CD4-positive, alpha-beta memory T cell (primary cell): Measurements from ENCODE around the gene ZNF440. TPM values are rescaled to one million over a fixed set of nuclear protein-coding genes. Genes with fewer than 3 reads are reported as not detected.
"Not testable (repeated sequence)": the region's sequence is repeated elsewhere in the genome, so short reads cannot be mapped to it uniquely, and the experiment has no call there.

Source experiments
- CTCF ChIA-PET: fragments of 350-600 bp; sonication (Branson Sonifier 250); formaldehyde crosslinking; loops from one replicate; lab custom pipeline; 2021; ENCODE audit warnings: inconsistent platforms; ENCODE audit not compliant: partially characterized antibody; lab: Charles Lee
- POLR2A ChIA-PET: fragments of 350-600 bp; sonication (Branson Sonifier 250); formaldehyde crosslinking; loops from one replicate; lab custom pipeline; 2021; ENCODE audit not compliant: partially characterized antibody; lab: Charles Lee
- DNase-seq, 5 donors: peaks; one replicate each; pipeline versions ENCODE4 v3.0.0 to v3.0.0-alpha.2; 2020 to 2022; ENCODE audit warnings: mixed read lengths in 1 of 5
- H3K27ac ChIP-seq: one replicate; pipeline ENCODE4 v1.7.0; 2013; ENCODE audit warnings: low read depth, low read length
- H3K27me3 ChIP-seq: 2 replicates; pipeline ENCODE4 v1.7.0; 2013; ENCODE audit warnings: mild to moderate bottlenecking, low read length, moderate library complexity; ENCODE audit not compliant: insufficient read depth
- H3K36me3 ChIP-seq: 2 replicates; pipeline ENCODE4 v1.7.0; 2013; ENCODE audit warnings: mild to moderate bottlenecking, low read length, moderate library complexity; ENCODE audit not compliant: insufficient read depth
- H3K4me1 ChIP-seq: 2 replicates; pipeline ENCODE4 v1.7.0; 2013; ENCODE audit warnings: mild to moderate bottlenecking, low read length, moderate library complexity; ENCODE audit not compliant: insufficient read depth
- H3K4me3 ChIP-seq, 2 donors: one replicate each; pipeline ENCODE4 v1.7.0; 2013; ENCODE audit warnings: low read length in 2 of 2, mild to moderate bottlenecking in 1 of 2
- H3K9me3 ChIP-seq, 2 donors: one replicate each; pipeline ENCODE4 v1.7.0; 2013; ENCODE audit warnings: low read length in 2 of 2, control low read depth in 1 of 2; ENCODE audit not compliant: control insufficient read depth in 1 of 2
- H3K27ac Mint-ChIP-seq, 7 donors: one replicate each; pipeline ENCODE4 v1.8.0; 2020 to 2021; ENCODE audit warnings: mixed read lengths in 7 of 7, mild to moderate bottlenecking in 6 of 7, inconsistent platforms in 3 of 7, moderate library complexity in 3 of 7
- H3K27me3 Mint-ChIP-seq, 2 donors: one replicate each; pipeline ENCODE4 v1.8.0; 2020 to 2021; ENCODE audit warnings: mixed read lengths in 2 of 2
- H3K36me3 Mint-ChIP-seq, 2 donors: one replicate each; pipeline ENCODE4 v1.8.0; 2020 to 2021; ENCODE audit warnings: mixed read lengths in 2 of 2, inconsistent platforms in 1 of 2, mild to moderate bottlenecking in 1 of 2
- H3K4me1 Mint-ChIP-seq, 4 donors: one replicate each; pipeline ENCODE4 v1.8.0; 2020 to 2021; ENCODE audit warnings: mixed read lengths in 4 of 4, mild to moderate bottlenecking in 1 of 4
- H3K4me3 Mint-ChIP-seq, 8 donors: one replicate each; pipeline ENCODE4 v1.8.0; 2020 to 2021; ENCODE audit warnings: mixed read lengths in 8 of 8, mild to moderate bottlenecking in 7 of 8, moderate library complexity in 6 of 8, inconsistent platforms in 3 of 8
- H3K9me3 Mint-ChIP-seq, 8 donors: one replicate each; pipeline ENCODE4 v1.8.0; 2020 to 2021; ENCODE audit warnings: mixed read lengths in 8 of 8, mild to moderate bottlenecking in 5 of 8, inconsistent platforms in 3 of 8, moderate library complexity in 1 of 8
- intact Hi-C: fragments of 100-400 bp; cut with micrococcal nuclease; formaldehyde crosslinking; loops from one replicate; pipeline ENCODE4 v1.15.1; 2023
- polyA plus RNA-seq, 2 donors: library from polyadenylated mRNA; unstranded; fragments of 300-500 nt; fragmentation: Illumina TruSeq; gene quantifications; one replicate each; pipeline ENCODE4 v1.2.3, GENCODE V29; 2021
- total RNA-seq, 2 experiments: library from RNA; stranded (reverse); gene quantifications; one replicate each; pipeline ENCODE4 v1.2.3, GENCODE V29; 2021

ZNF440 gene
- total and polyA plus RNA-seq, 4 experiments from 2014 or later = 1.8 to 18.5 (median 10.8) TPM

DNA sequence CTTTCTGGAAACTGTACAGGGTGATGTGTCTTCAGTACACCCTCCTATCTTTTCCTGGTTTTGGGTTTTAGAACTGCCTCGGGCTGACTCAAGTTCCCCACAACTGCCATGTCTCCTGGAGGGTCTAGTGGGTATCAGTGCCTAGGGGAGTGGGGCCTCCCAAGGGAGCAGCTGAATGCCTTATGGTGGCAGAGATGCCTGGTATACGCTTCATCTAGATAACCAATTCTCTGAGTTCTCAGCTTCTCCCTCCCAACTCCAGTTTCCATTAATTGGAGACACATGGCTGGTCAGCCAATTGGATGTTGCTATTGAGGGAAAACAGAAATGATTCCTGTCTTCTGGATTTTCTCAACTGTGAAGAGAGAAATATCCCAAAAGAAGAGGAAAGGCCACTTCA, 47.2 kb downstream of the ZNF440 start:
- Mint-ChIP-seq H3K4me3 (no peak overlapping the region), H3K4me1 (no peaks in the 10 kb centered on the region), H3K36me3 (peaks cover 45 to 86% of the 10 kb centered on the region in 2 donors), H3K9me3 (peaks cover 3 to 98% (median 88%) of the 10 kb centered on the region in 8 donors), H3K27me3 (no peaks in the 10 kb centered on the region), H3K27ac (no peak overlapping the region)
- no peak overlapping the region for H3K27ac ChIP-seq
- ChIA-PET CTCF (no interaction called here), POLR2A (no interaction called here)
- H3K9me3 ChIP-seq = peaks cover 0 to 28% of the 10 kb centered on the region in 2 donors
- no peak for DNase-seq
- no peaks in the 10 kb centered on the region for H3K27me3 ChIP-seq
- intact Hi-C loops = no loop called here
- no peak overlapping the region for H3K4me3 ChIP-seq
- H3K4me1 ChIP-seq = no peaks in the 10 kb centered on the region
- H3K36me3 ChIP-seq = peaks cover 5% of the 10 kb centered on the region

DNA sequence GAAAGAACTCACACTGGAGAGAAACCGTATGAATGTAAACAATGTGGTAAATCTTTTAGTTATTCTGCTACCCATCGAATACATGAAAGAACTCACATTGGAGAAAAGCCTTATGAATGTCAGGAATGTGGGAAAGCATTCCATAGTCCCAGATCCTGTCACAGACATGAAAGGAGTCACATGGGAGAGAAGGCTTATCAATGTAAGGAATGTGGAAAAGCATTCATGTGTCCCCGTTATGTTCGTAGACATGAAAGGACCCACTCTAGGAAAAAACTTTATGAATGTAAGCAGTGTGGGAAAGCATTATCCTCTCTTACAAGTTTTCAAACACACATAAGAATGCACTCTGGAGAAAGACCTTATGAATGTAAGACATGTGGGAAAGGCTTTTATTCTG, 53.7 kb downstream of the ZNF440 start:
- peaks cover 13% of the 10 kb centered on the region for H3K36me3 ChIP-seq
- intact Hi-C loops, H3K27me3 ChIP-seq, H3K27ac ChIP-seq, H3K27ac Mint-ChIP-seq, H3K4me1 ChIP-seq, CTCF ChIA-PET, POLR2A ChIA-PET, DNase-seq, H3K4me3 ChIP-seq, H3K27me3 Mint-ChIP-seq, H3K4me3 Mint-ChIP-seq, H3K4me1 Mint-ChIP-seq: not testable (repeated sequence)
- peaks cover 0 to 96% (median 85%) of the 10 kb centered on the region in 8 donors for H3K9me3 Mint-ChIP-seq
- peaks cover 0 to 36% of the 10 kb centered on the region in 2 donors for H3K9me3 ChIP-seq
- H3K36me3 Mint-ChIP-seq = peaks cover 50 to 58% of the 10 kb centered on the region in 2 donors

GRCh38 chr19:11868188-11868587, 54.1 kb downstream of the ZNF440 start:
- POLR2A ChIA-PET = no interaction called here

GRCh38 chr19:11872624-11873023, 58.6 kb downstream of the ZNF440 start:
- H3K4me1 Mint-ChIP-seq = no peaks in the 10 kb centered on the region
- intact Hi-C loops = no loop called here
- Histone ChIP-seq H3K27ac (no peak overlapping the region), H3K9me3 (peaks cover 0 to 26% of the 10 kb centered on the region in 2 donors), H3K27me3 (no peaks in the 10 kb centered on the region), H3K36me3 (peaks cover 2% of the 10 kb centered on the region), H3K4me3 (no peak overlapping the region), H3K4me1 (no peaks in the 10 kb centered on the region)
- no peak for DNase-seq
- no peak overlapping the region for H3K27ac Mint-ChIP-seq
- peaks cover 16% of the 10 kb centered on the region in 2 donors for H3K36me3 Mint-ChIP-seq
- ChIA-PET POLR2A (no interaction called here), CTCF (interaction anchor here (0.6 to 0.9 kb wide), 2 partner anchors 20 to 36 kb away, joined by 3 to 5 read pairs; no protein-coding TSS in a partner anchor)
- peaks cover 0 to 2% of the 10 kb centered on the region in 2 donors for H3K27me3 Mint-ChIP-seq
- no peak overlapping the region for H3K4me3 Mint-ChIP-seq
- peaks cover 0 to 53% (median 46%) of the 10 kb centered on the region in 8 donors for H3K9me3 Mint-ChIP-seq

More at GRCh38 chr19:11868188-11868587, 54.1 kb downstream of the ZNF440 start:
- Mint-ChIP-seq H3K9me3 (peaks cover 0 to 92% (median 83%) of the 10 kb centered on the region in 8 donors), H3K27me3 (peaks cover 0 to 2% of the 10 kb centered on the region in 2 donors), H3K4me3 (no peak overlapping the region), H3K27ac (no peak overlapping the region), H3K36me3 (peaks cover 49 to 56% of the 10 kb centered on the region in 2 donors), H3K4me1 (no peaks in the 10 kb centered on the region)
- no peak overlapping the region for H3K4me3 ChIP-seq
- intact Hi-C loops = no loop called here
- no peak for DNase-seq
- H3K36me3 ChIP-seq = peaks cover 13% of the 10 kb centered on the region
- no peaks in the 10 kb centered on the region for H3K27me3 ChIP-seq
- no peak overlapping the region for H3K27ac ChIP-seq
- CTCF ChIA-PET = no interaction called here
- H3K9me3 ChIP-seq = peaks cover 0 to 36% of the 10 kb centered on the region in 2 donors
- H3K4me1 ChIP-seq = no peaks in the 10 kb centered on the region

- DNase-seq = no peak
- peaks cover 0 to 2% of the 10 kb centered on the region in 2 donors for H3K27me3 Mint-ChIP-seq
- no peaks in the 10 kb centered on the region for H3K4me1 ChIP-seq
- no peak overlapping the region for H3K4me3 Mint-ChIP-seq
- H3K27ac ChIP-seq = no peak overlapping the region
- peaks cover 4 to 5% of the 10 kb centered on the region in 2 donors for H3K36me3 Mint-ChIP-seq
- intact Hi-C loops = no loop called here
- peaks cover 0 to 16% of the 10 kb centered on the region in 2 donors for H3K9me3 ChIP-seq
- no peak overlapping the region for H3K27ac Mint-ChIP-seq
- H3K4me3 ChIP-seq = no peak overlapping the region
- no peaks in the 10 kb centered on the region for H3K27me3 ChIP-seq
- ChIA-PET POLR2A (no interaction called here), CTCF (interaction anchor here (0.6 to 1.7 kb wide), 2 partner anchors 9 to 49 kb away, joined by 3 read pairs; no protein-coding TSS in a partner anchor)
- no peaks in the 10 kb centered on the region for H3K36me3 ChIP-seq
- H3K4me1 Mint-ChIP-seq = no peaks in the 10 kb centered on the region
- peaks cover 0 to 42% (median 35%) of the 10 kb centered on the region in 8 donors for H3K9me3 Mint-ChIP-seq
Observed at GRCh38 chr19:11873762-11874161, 59.7 kb downstream of the ZNF440 start.

DNA sequence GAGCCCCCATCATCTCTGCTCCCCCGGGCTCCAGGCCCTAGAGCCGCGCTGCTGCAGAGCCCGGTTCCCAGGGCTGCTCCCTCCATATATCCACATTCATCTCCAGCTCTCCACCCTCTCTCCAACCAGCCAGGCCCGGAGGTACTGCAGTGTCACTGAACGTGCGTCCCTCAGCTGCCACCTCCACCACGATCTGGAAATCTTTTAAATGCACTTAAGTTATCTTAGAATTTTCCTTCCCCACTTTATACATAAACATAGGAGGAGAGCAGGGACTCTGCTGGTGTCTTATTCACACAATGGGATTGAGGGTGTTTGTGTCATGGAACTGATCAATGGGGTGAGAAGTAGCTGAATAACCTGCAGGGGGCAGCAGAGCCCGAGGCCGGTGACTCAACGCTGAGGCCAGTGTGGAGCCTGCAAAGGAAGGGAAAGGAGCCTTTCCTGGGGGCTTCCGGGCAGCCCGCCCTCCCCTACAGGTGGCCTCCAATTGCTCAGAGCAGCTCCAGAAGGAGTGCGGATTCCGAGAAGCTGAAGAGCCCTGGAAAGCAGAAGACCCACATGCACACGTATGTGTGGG, 65.7 kb downstream of the ZNF440 start:
- not testable (repeated sequence) for H3K9me3 Mint-ChIP-seq, H3K27ac ChIP-seq, H3K36me3 ChIP-seq, H3K4me3 ChIP-seq, H3K27me3 Mint-ChIP-seq, H3K4me3 Mint-ChIP-seq, H3K4me1 Mint-ChIP-seq, H3K27me3 ChIP-seq, H3K9me3 ChIP-seq, H3K36me3 Mint-ChIP-seq, H3K4me1 ChIP-seq
- CTCF ChIA-PET = interaction anchor here (0.8 to 9.4 kb wide), 13 partner anchors 9 to 264 kb away, joined by 3 to 94 read pairs (median 4); partner anchors contain the start of genes ZNF20, ZNF439, ZNF491 and ZNF700
- POLR2A ChIA-PET = interaction anchor here (1.7 kb wide), 1 partner anchor 108 kb away, joined by 5 read pairs; no protein-coding TSS in a partner anchor
- H3K27ac Mint-ChIP-seq = peak overlapping the region in 2 of 7 donors; percentile 68 to 79
- intact Hi-C loops = loop anchor here (2.0 kb wide), 3 partner anchors 43 to 179 kb away; partner anchors contain the start of gene ZNF491
- DNase-seq = peak in 4 of 5 donors; percentile 15 to 43 (median 26)

- Mint-ChIP-seq H3K4me3 (no peak overlapping the region), H3K9me3 (peaks cover 0 to 3% (median 0%) of the 10 kb centered on the region in 8 donors), H3K36me3 (no peaks in the 10 kb centered on the region), H3K4me1 (peaks cover 0 to 2% (median under 1%) of the 10 kb centered on the region in 4 donors), H3K27ac (no peak overlapping the region), H3K27me3 (peaks cover 0 to 1% of the 10 kb centered on the region in 2 donors)
- intact Hi-C loops = loop anchor here (2.0 kb wide), 3 partner anchors 42 to 178 kb away; partner anchors contain the start of gene ZNF491
- no peak overlapping the region for H3K4me3 ChIP-seq
- ChIA-PET POLR2A (interaction anchor here (1.0 to 1.7 kb wide), 2 partner anchors 108 to 260 kb away, joined by 3 to 5 read pairs; partner anchors contain the start of gene ZNF20), CTCF (interaction anchor here (0.9 to 9.4 kb wide), 11 partner anchors 10 to 260 kb away, joined by 3 to 94 read pairs (median 5); partner anchors contain the start of genes ZNF20, ZNF491 and ZNF700)
- peaks cover 3% of the 10 kb centered on the region for H3K4me1 ChIP-seq
- no peaks in the 10 kb centered on the region for H3K9me3 ChIP-seq
- H3K27ac ChIP-seq = no peak overlapping the region
- no peaks in the 10 kb centered on the region for H3K36me3 ChIP-seq
- no peaks in the 10 kb centered on the region for H3K27me3 ChIP-seq
- no peak for DNase-seq
Observed at GRCh38 chr19:11880598-11880997, 66.5 kb downstream of the ZNF440 start.
